HEK293 (cell line): ENCODE data around the gene EVA1C.
"Not testable (repeated sequence)": the region's sequence is repeated elsewhere in the genome, so short reads cannot be mapped to it uniquely, and the experiment has no call there.

Experiments used
- CTCF ChIA-PET: fragments of 350-600 bp; formaldehyde crosslinking; extraction: SDS; loops from one replicate; lab custom pipeline; 2021; ENCODE audit warnings: antibody characterized with exemption; lab: Yijun Ruan, JAX
- POLR2A ChIA-PET: fragments of 300-600 bp; formaldehyde crosslinking; extraction: SDS; loops from one replicate; lab custom pipeline; 2020; ENCODE audit warnings: antibody characterized with exemption, inconsistent platforms; lab: Yijun Ruan, JAX
- H3K27ac ChIP-seq: fragments of 200-500 bp; sonication (Bioruptor generic); 2 replicates; pipeline ENCODE4 v1.5.1; 2014; ENCODE audit warnings: low read depth, low read length, control low read depth, inconsistent platforms; ENCODE audit errors: extremely low read depth
- H3K36me3 ChIP-seq, 2 experiments: fragments of 200-500 bp in 1 of 2; sonication (Bioruptor generic) in 1 of 2; 1 replicate in 1 of 2; 2 replicates in 1 of 2; pipeline ENCODE4 v1.5.1; 2014 to 2017; ENCODE audit warnings: inconsistent platforms in 2 of 2, low read length in 2 of 2; ENCODE audit not compliant: control insufficient read depth in 2 of 2, insufficient read depth in 1 of 2
- H3K4me1 ChIP-seq: fragments of 200-500 bp; sonication (Bioruptor generic); 2 replicates; pipeline ENCODE4 v1.5.1; 2014; ENCODE audit warnings: mild to moderate bottlenecking, low read length, inconsistent platforms; ENCODE audit not compliant: control insufficient read depth, insufficient read depth
- H3K4me3 ChIP-seq: 2 replicates; pipeline ENCODE4 v1.5.1; 2011; ENCODE audit warnings: low read depth, mild to moderate bottlenecking, control low read depth, low read length, moderate library complexity
- H3K9me3 ChIP-seq: fragments of 200-500 bp; sonication (Bioruptor generic); 2 replicates; pipeline ENCODE4 v1.5.1; 2014; ENCODE audit warnings: low read depth, low read length, inconsistent platforms; ENCODE audit not compliant: control insufficient read depth, insufficient read depth
- SCRT2 ChIP-seq: fragments of 450-650 bp; formaldehyde crosslinking; IDR thresholded peaks from 2 replicates; pipeline ENCODE4 v1.5.1; 2016; ENCODE audit warnings: missing biosample characterization, missing genetic modification characterization
- SP3 ChIP-seq: fragments of 450-650 bp; formaldehyde crosslinking; IDR thresholded peaks from 2 replicates; pipeline ENCODE4 v1.5.1; 2016; ENCODE audit warnings: missing biosample characterization, missing genetic modification characterization
- WT1 ChIP-seq: fragments of 450-650 bp; formaldehyde crosslinking; IDR thresholded peaks from 2 replicates; pipeline ENCODE4 v1.5.1; 2016; ENCODE audit warnings: missing biosample characterization, missing genetic modification characterization
- ZBTB17 ChIP-seq: fragments of 450-650 bp; formaldehyde crosslinking; IDR thresholded peaks from 2 replicates; pipeline ENCODE4 v1.5.1; 2016; ENCODE audit warnings: missing biosample characterization, missing genetic modification characterization
- ZBTB20 ChIP-seq: fragments of 450-650 bp; formaldehyde crosslinking; IDR thresholded peaks from 2 replicates; pipeline ENCODE4 v1.5.1; 2016; ENCODE audit warnings: missing biosample characterization, missing genetic modification characterization
- ZIC2 ChIP-seq: fragments of 450-650 bp; formaldehyde crosslinking; IDR thresholded peaks from 2 replicates; pipeline ENCODE4 v1.5.1; 2016; ENCODE audit warnings: missing biosample characterization, missing genetic modification characterization
- ZNF146 ChIP-seq: fragments of 450-650 bp; formaldehyde crosslinking; IDR thresholded peaks from 2 replicates; pipeline ENCODE4 v1.5.1; 2016; ENCODE audit warnings: missing biosample characterization, missing genetic modification characterization
- ZNF184 ChIP-seq: fragments of 450-650 bp; IDR thresholded peaks from 2 replicates; pipeline ENCODE4 v1.5.1; 2018; ENCODE audit warnings: missing biosample characterization, mild to moderate bottlenecking, missing genetic modification characterization
- ZNF629 ChIP-seq: fragments of 450-650 bp; formaldehyde crosslinking; IDR thresholded peaks from 2 replicates; pipeline ENCODE4 v1.5.1; 2017; ENCODE audit warnings: missing biosample characterization, missing genetic modification characterization
- TF ChIP-seq, protein P1 (sequence below): fragments of 450-650 bp; formaldehyde crosslinking; IDR thresholded peaks from 2 replicates; pipeline ENCODE4 v1.5.1; 2016; ENCODE audit warnings: missing biosample characterization, missing genetic modification characterization
- TF ChIP-seq, protein P2 (sequence below): fragments of 450-650 bp; formaldehyde crosslinking; IDR thresholded peaks from 2 replicates; pipeline ENCODE4 v1.5.1; 2016; ENCODE audit warnings: missing biosample characterization, missing genetic modification characterization
- TF ChIP-seq, protein P3 (sequence below): fragments of 450-650 bp; formaldehyde crosslinking; conservative IDR thresholded peaks from 2 replicates; pipeline ENCODE4 v1.5.1; 2016; ENCODE audit warnings: low read depth, missing biosample characterization, missing genetic modification characterization

EVA1C gene

DNA sequence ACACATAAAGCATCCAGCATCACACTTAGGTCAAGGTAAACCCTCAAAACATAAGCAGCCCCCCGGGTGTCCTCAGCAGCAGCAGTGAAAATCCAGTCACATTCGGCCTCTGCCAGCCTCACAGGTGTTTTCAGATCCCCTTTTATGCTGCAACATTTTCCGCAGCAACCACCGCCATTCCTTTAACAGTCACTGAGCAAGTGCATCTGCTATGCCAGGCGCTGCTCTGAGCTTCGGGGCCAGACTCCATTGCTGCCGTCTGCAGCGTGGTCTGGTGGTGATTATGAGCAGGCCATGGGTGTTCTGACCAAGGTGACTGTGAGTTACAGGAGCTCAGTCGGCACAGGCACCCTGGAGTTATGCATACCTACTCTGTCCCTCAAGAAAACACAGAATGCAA, 24.2 kb upstream of the EVA1C start (continued):
- TF ChIP-seq, protein P1, sequence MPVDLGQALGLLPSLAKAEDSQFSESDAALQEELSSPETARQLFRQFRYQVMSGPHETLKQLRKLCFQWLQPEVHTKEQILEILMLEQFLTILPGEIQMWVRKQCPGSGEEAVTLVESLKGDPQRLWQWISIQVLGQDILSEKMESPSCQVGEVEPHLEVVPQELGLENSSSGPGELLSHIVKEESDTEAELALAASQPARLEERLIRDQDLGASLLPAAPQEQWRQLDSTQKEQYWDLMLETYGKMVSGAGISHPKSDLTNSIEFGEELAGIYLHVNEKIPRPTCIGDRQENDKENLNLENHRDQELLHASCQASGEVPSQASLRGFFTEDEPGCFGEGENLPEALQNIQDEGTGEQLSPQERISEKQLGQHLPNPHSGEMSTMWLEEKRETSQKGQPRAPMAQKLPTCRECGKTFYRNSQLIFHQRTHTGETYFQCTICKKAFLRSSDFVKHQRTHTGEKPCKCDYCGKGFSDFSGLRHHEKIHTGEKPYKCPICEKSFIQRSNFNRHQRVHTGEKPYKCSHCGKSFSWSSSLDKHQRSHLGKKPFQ (tag by site-specific recombination), result no peak
- TF ChIP-seq, protein P2, sequence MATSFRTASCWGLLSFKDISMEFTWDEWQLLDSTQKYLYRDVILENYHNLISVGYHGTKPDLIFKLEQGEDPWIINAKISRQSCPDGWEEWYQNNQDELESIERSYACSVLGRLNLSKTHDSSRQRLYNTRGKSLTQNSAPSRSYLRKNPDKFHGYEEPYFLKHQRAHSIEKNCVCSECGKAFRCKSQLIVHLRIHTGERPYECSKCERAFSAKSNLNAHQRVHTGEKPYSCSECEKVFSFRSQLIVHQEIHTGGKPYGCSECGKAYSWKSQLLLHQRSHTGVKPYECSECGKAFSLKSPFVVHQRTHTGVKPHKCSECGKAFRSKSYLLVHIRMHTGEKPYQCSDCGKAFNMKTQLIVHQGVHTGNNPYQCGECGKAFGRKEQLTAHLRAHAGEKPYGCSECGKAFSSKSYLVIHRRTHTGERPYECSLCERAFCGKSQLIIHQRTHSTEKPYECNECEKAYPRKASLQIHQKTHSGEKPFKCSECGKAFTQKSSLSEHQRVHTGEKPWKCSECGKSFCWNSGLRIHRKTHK, result no peak

DNA sequence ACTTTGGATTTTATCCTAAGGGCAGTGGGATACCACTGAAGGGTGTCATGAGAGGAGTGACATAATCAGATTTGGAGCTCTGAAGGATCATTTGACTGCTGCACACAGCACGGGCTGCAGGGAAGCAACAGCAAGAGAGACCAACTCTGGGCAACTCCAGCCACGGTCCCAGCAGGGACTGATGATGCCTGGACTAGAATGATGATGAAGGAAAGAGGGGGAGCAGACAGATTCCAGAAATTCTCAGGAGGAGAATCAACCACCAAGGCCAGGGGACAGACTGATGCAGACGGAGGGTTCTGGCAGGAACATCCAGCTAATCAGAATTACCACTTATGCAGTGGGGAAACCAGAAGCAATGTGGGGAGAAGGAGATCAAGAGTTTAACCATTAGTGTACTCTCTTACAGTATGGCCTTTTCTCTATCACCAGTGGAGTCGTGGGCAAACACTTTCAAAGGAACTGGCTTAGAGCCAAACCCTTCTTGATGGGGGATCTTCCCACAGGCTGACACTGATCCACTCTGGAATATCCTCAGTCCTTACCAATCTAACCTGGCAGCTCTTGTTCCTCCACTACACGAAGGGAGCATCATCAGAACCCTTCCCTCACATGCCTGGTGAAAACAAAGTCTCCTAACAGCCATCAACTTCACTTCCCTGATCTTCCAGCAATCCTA, 23.0 kb upstream of the EVA1C start:
- Histone ChIP-seq H3K4me1 (peaks cover 8% of the 10 kb centered on the region), H3K4me3 (no peak overlapping the region), H3K27ac (no peak overlapping the region), H3K9me3 (no peaks in the 10 kb centered on the region), H3K36me3 (peaks cover 5 to 42% of the 10 kb centered on the region in 2 experiments)
- peak; percentile 59 for TF ChIP-seq ZIC2 (tag by site-specific recombination)
- TF ChIP-seq, protein P3, sequence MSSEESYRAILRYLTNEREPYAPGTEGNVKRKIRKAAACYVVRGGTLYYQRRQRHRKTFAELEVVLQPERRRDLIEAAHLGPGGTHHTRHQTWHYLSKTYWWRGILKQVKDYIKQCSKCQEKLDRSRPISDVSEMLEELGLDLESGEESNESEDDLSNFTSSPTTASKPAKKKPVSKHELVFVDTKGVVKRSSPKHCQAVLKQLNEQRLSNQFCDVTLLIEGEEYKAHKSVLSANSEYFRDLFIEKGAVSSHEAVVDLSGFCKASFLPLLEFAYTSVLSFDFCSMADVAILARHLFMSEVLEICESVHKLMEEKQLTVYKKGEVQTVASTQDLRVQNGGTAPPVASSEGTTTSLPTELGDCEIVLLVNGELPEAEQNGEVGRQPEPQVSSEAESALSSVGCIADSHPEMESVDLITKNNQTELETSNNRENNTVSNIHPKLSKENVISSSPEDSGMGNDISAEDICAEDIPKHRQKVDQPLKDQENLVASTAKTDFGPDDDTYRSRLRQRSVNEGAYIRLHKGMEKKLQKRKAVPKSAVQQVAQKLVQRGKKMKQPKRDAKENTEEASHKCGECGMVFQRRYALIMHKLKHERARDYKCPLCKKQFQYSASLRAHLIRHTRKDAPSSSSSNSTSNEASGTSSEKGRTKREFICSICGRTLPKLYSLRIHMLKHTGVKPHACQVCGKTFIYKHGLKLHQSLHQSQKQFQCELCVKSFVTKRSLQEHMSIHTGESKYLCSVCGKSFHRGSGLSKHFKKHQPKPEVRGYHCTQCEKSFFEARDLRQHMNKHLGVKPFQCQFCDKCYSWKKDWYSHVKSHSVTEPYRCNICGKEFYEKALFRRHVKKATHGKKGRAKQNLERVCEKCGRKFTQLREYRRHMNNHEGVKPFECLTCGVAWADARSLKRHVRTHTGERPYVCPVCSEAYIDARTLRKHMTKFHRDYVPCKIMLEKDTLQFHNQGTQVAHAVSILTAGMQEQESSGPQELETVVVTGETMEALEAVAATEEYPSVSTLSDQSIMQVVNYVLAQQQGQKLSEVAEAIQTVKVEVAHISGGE (tag by site-specific recombination), result peak; percentile 32; the same call in 1 of the 2 replicates
- peak; percentile 36; the same call in 1 of the 2 replicates for TF ChIP-seq ZNF629 (tag by site-specific recombination)
- no peak for TF ChIP-seq ZBTB20 (tag by site-specific recombination)
- 0 out of 2 replicates have a peak, but pooled peaks have one; percentile 7 for TF ChIP-seq SP3 (tag by site-specific recombination)
- TF ChIP-seq WT1 (tag by site-specific recombination), result no peak
- peak; percentile 77 for TF ChIP-seq ZBTB17 (tag by site-specific recombination)
- 0 out of 2 replicates have a peak, but pooled peaks have one; percentile 10 for TF ChIP-seq ZNF184 (tag by site-specific recombination)
- ChIA-PET CTCF (interaction anchor here (1.2 kb wide), 1 partner anchor 212 kb away, joined by 8 read pairs; no protein-coding TSS in a partner anchor), POLR2A (interaction anchor here (0.5 kb wide), 1 partner anchor 382 kb away, joined by 3 read pairs; the partner anchor contains the start of gene PAXBP1)

DNA sequence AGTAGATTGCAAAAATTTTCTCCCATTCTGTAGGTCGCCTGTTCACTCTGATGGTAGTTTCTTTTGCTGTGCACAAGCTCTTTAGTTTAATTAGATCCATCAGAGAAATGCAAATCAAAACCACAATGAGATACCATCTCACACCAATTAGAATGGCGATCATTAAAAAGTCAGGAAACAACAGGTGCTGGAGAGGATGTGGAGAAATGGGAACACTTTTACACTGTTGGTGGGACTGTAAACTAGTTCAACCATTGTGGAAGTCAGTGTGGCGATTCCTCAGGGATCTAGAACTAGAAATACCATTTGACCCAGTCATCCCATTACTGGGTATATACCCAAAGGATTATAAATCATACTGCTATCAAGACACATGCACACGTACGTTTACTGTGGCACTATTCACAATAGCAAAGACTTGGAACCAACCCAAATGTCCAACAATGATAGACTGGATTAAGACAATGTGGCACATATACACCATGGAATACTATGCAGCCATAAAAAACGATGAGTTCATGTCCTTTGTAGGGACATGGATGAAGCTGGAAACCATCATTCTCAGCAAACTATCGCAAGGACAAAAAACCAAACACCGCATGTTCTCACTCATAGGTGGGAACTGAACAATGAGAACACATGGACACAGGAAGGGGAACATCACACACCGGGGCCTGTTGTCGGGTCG, 21.8 kb upstream of the EVA1C start:
- CTCF ChIA-PET, result interaction anchor here (1.1 to 3.0 kb wide), 3 partner anchors 11 to 210 kb away, joined by 4 to 14 read pairs (median 8); no protein-coding TSS in a partner anchor
- H3K4me3 ChIP-seq, H3K27ac ChIP-seq, H3K9me3 ChIP-seq, POLR2A ChIA-PET, H3K4me1 ChIP-seq: not testable (repeated sequence)
- TF ChIP-seq SCRT2 (tag by site-specific recombination), result peak; percentile 54
- TF ChIP-seq ZNF146 (tag by site-specific recombination), result peak; percentile 95
- TF ChIP-seq ZNF184 (tag by site-specific recombination), result peak; percentile 92
- peaks cover 0 to 33% of the 10 kb centered on the region in 2 experiments; a peak in 1 of 3 replicates for H3K36me3 ChIP-seq
